IMR-90 (cell line): ENCODE results near the gene GGNBP2. TPM values are rescaled to one million over a fixed set of nuclear protein-coding genes. Genes with fewer than 3 reads are reported as not detected.

Experiments
- ATAC-seq: fragments of 200-7000 bp; cut with Tn5 transposase; 2 replicates; pipeline ENCODE4 v1.9.1; 2020; ENCODE audit warnings: low read depth, mild to moderate bottlenecking, moderate library complexity
- BruUV-seq: library from RNA; stranded (reverse); fragments of 400-500 nt; replicated peaks from 2 replicates; lab custom pipeline; 2021; lab: Mats Ljungman, UMichigan
- CTCF ChIA-PET: fragments of 300-600 bp; formaldehyde crosslinking; extraction: SDS; loops from one replicate; lab custom pipeline; 2021; ENCODE audit warnings: antibody characterized with exemption; lab: Yijun Ruan, JAX
- POLR2A ChIA-PET: fragments of 300-600 bp; sonication (Branson Sonifier 250); formaldehyde crosslinking; loops from one replicate; lab custom pipeline; 2022; ENCODE audit warnings: antibody characterized with exemption; ENCODE audit not compliant: unreplicated experiment; lab: Charles Lee
- DNase-seq: peaks from one replicate; pipeline ENCODE4 v3.0.0; 2013
- H2AFZ ChIP-seq: replicated peaks from 2 replicates; pipeline ENCODE3; 2013; ENCODE audit warnings: low read length, mild to moderate bottlenecking; ENCODE audit not compliant: poor library complexity
- H2AK5ac ChIP-seq: 2 replicates; pipeline ENCODE4 v1.6.1; 2013; ENCODE audit warnings: low read depth, low read length, inconsistent platforms
- H2AK9ac ChIP-seq: replicated peaks from 2 replicates; pipeline ENCODE3; 2013; ENCODE audit warnings: mild to moderate bottlenecking, low read depth, low read length, moderate library complexity; ENCODE audit not compliant: poor library complexity
- H2BK120ac ChIP-seq: 2 replicates; pipeline ENCODE4 v1.6.1; 2013; ENCODE audit warnings: low read depth, low read length, inconsistent platforms
- H2BK15ac ChIP-seq: 3 replicates; pipeline ENCODE4 v1.6.1; 2013; ENCODE audit warnings: low read depth, low read length, inconsistent platforms
- H2BK20ac ChIP-seq: 2 replicates; pipeline ENCODE4 v1.6.1; 2013; ENCODE audit warnings: low read depth, mild to moderate bottlenecking, inconsistent platforms, low read length, moderate library complexity
- H2BK5ac ChIP-seq: 2 replicates; pipeline ENCODE4 v1.6.1; 2013; ENCODE audit warnings: mild to moderate bottlenecking, low read depth, low read length, inconsistent platforms; ENCODE audit not compliant: poor library complexity, severe bottlenecking
- H3K14ac ChIP-seq: replicated peaks from 2 replicates; pipeline ENCODE4 v1.6.1; 2013; ENCODE audit warnings: low read depth, low read length, inconsistent platforms
- H3K18ac ChIP-seq: 2 replicates; pipeline ENCODE4 v1.6.1; 2013; ENCODE audit warnings: low read depth, low read length, control low read depth
- H3K23ac ChIP-seq: 2 replicates; pipeline ENCODE4 v1.6.1; 2013; ENCODE audit warnings: low read depth, low read length, inconsistent platforms
- H3K27ac ChIP-seq: 2 replicates; pipeline ENCODE4 v1.5.1; 2013; ENCODE audit warnings: mild to moderate bottlenecking, control low read depth, low read length; ENCODE audit not compliant: insufficient read depth
- H3K27me3 ChIP-seq: 2 replicates; pipeline ENCODE4 v1.6.1; 2013; ENCODE audit warnings: low read length; ENCODE audit not compliant: control insufficient read depth, insufficient read depth
- H3K36me3 ChIP-seq: 2 replicates; pipeline ENCODE4 v1.6.1; 2013; ENCODE audit warnings: low read length, mixed read lengths; ENCODE audit not compliant: control insufficient read depth, insufficient read depth
- H3K4ac ChIP-seq: 2 replicates; pipeline ENCODE4 v1.6.1; 2013; ENCODE audit warnings: low read depth, low read length, inconsistent platforms
- H3K4me1 ChIP-seq: 2 replicates; pipeline ENCODE4 v1.6.1; 2013; ENCODE audit warnings: low read length, mixed read lengths; ENCODE audit not compliant: control insufficient read depth, insufficient read depth
- H3K4me2 ChIP-seq: 2 replicates; pipeline ENCODE4 v1.6.1; 2013; ENCODE audit warnings: low read depth, mild to moderate bottlenecking, control low read depth, low read length, moderate library complexity
- H3K4me3 ChIP-seq: 2 replicates; pipeline ENCODE4 v1.5.1; 2013; ENCODE audit warnings: low read depth, mild to moderate bottlenecking, control low read depth, low read length, moderate library complexity; ENCODE audit not compliant: insufficient read depth
- H3K56ac ChIP-seq: 2 replicates; pipeline ENCODE4 v1.6.1; 2013; ENCODE audit warnings: low read length, inconsistent platforms; ENCODE audit not compliant: insufficient read depth; ENCODE audit errors: extremely low read depth
- H3K79me1 ChIP-seq, 2 experiments: 2 replicates each; pipeline ENCODE4 v1.6.1; 2013; ENCODE audit warnings: low read length in 2 of 2, inconsistent platforms in 1 of 2, low read depth in 1 of 2
- H3K9ac ChIP-seq: 2 replicates; pipeline ENCODE4 v1.6.1; 2013; ENCODE audit warnings: low read depth, low read length, control low read depth
- H3K9me1 ChIP-seq: 2 replicates; pipeline ENCODE4 v1.6.1; 2013; ENCODE audit warnings: low read length, inconsistent platforms; ENCODE audit not compliant: insufficient read depth
- H3K9me3 ChIP-seq: 2 replicates; pipeline ENCODE4 v1.6.1; 2013; ENCODE audit warnings: low read length; ENCODE audit not compliant: control insufficient read depth, insufficient read depth
- H4K20me1 ChIP-seq: 2 replicates; pipeline ENCODE4 v1.6.1; 2013; ENCODE audit warnings: low read length, inconsistent platforms; ENCODE audit not compliant: insufficient read depth
- H4K5ac ChIP-seq: 2 replicates; pipeline ENCODE4 v1.6.1; 2013; ENCODE audit warnings: mild to moderate bottlenecking, low read depth, low read length, control low read depth
- H4K8ac ChIP-seq, 2 experiments: 2 replicates each; pipeline ENCODE4 v1.6.1; 2013; ENCODE audit warnings: low read depth in 2 of 2, low read length in 2 of 2, control low read depth in 1 of 2, inconsistent platforms in 1 of 2
- H4K91ac ChIP-seq: 2 replicates; pipeline ENCODE4 v1.6.1; 2013; ENCODE audit warnings: low read depth, low read length, inconsistent platforms; ENCODE audit not compliant: insufficient read depth
- CHD1 ChIP-seq: IDR thresholded peaks from 2 replicates; pipeline ENCODE4 v1.6.1; 2012; ENCODE audit warnings: low read depth, low read length, improper control_type of control experiment
- ELK1 ChIP-seq: fragments of 150-350 bp; IDR thresholded peaks from 2 replicates; pipeline ENCODE4 v1.6.1; 2016; ENCODE audit warnings: low read depth, mild to moderate bottlenecking, low read length, moderate library complexity, borderline replicate concordance
- FOS ChIP-seq: fragments of 150-350 bp; IDR thresholded peaks from 2 replicates; pipeline ENCODE4 v1.6.1; 2016; ENCODE audit warnings: low read depth, low read length
- NFE2L2 ChIP-seq: fragments of 150-350 bp; IDR thresholded peaks from 2 replicates; pipeline ENCODE4 v1.6.1; 2016; ENCODE audit warnings: low read depth, mild to moderate bottlenecking, low read length
- POLR2A ChIP-seq: IDR thresholded peaks from 2 replicates; pipeline ENCODE4 v1.6.1; 2012; ENCODE audit warnings: mild to moderate bottlenecking, low read depth, low read length
- RAD21 ChIP-seq: IDR thresholded peaks from 2 replicates; pipeline ENCODE4 v1.6.1; 2012; ENCODE audit warnings: low read length, improper control_type of control experiment
- USF2 ChIP-seq: fragments of 150-350 bp; IDR thresholded peaks from 2 replicates; pipeline ENCODE4 v1.6.1; 2017; ENCODE audit warnings: mild to moderate bottlenecking, antibody characterized with exemption, low read length, low read depth
- WGBS, 2 experiments: methylation state at CpG; one replicate each; pipeline versions ENCODE4 v1.1.5 to v1.1.7; 2013; ENCODE audit warnings: missing lambda C conversion rate in 2 of 2; ENCODE audit not compliant: insufficient read length in 1 of 2; ENCODE audit errors: extremely low coverage in 2 of 2; 5-methylcytosine and 5-hydroxymethylcytosine counted together
- dilution Hi-C: fragments of 300-500 bp; cut with HindIII; formaldehyde crosslinking; loops from one replicate; pipeline ENCODE4 v1.14.3; 2018; ENCODE audit warnings: low sequenced_read_pairs; ENCODE audit not compliant: unreplicated experiment
- in situ Hi-C: fragments of 300-500 bp; cut with MboI; formaldehyde crosslinking; loops from 3 replicates; pipeline ENCODE4 v1.14.3; 2019; ENCODE audit warnings: low sequenced_read_pairs, inconsistent platforms, mixed read lengths
- intact Hi-C: fragments of 100-400 bp; cut with micrococcal nuclease; formaldehyde crosslinking; loops from 2 replicates; pipeline ENCODE4 v1.10.0; 2022
- polyA plus RNA-seq, 3 experiments: library from polyadenylated mRNA; depleted of rRNA; stranded (reverse); fragments of >200 nt; gene quantifications; 2 replicates each; pipeline ENCODE4 v1.2.3, GENCODE V29; 2012; ENCODE audit warnings: low replicate concordance in 1 of 3
- total RNA-seq: library from RNA; depleted of rRNA; stranded (reverse); fragments of >200 nt; gene quantifications from 2 replicates; pipeline ENCODE4 v1.2.3, GENCODE V29; 2012

The GGNBP2 gene
- total and polyA plus RNA-seq, 2 of the 4 experiments (the other 2 are of a cell fraction) = 40.7 to 56.2 TPM

- in situ Hi-C loops = loop anchor here (10.0 kb wide), 1 partner anchor 773 kb away; the partner anchor contains the start of gene C17orf78
- peak; percentile 7 for ATAC-seq
Measured at GRCh38 chr17:36602030-36602748, 57.5 kb downstream of the GGNBP2 start.

More at GRCh38 chr17:36602030-36602748, 57.5 kb downstream of the GGNBP2 start:
- Histone ChIP-seq H3K27ac (peak overlapping the region; percentile 69), H3K4me3 (peak overlapping the region; percentile 79), H3K9me3 (no peaks in the 10 kb centered on the region), H3K56ac (peak overlapping the region; percentile 36; the same call in 1 of the 2 replicates), H3K14ac (peak overlapping the region; percentile 77), H3K9ac (peak overlapping the region; percentile 69), H4K5ac (no peak overlapping the region), H2AFZ (peak overlapping the region; percentile 98), H3K79me1 (peaks cover 27 to 54% of the 10 kb centered on the region in 2 experiments), H3K4me1 (peaks cover 6% of the 10 kb centered on the region), H2AK9ac (peak overlapping the region; percentile 63), H3K4me2 (peak overlapping the region; percentile 88), H2BK15ac (no peak overlapping the region), H3K18ac (no peak overlapping the region), H3K36me3 (no peaks in the 10 kb centered on the region; the same call in 1 of the 2 replicates), H2BK5ac (no peak overlapping the region), H2BK20ac (no peak overlapping the region), H4K91ac (no peak overlapping the region; the same call in 1 of the 2 replicates), H3K4ac (peak overlapping the region; percentile 81), H3K23ac (peak overlapping the region; percentile 55), H2BK120ac (no peak overlapping the region), H2AK5ac (peak overlapping the region; percentile 36; the same call in 1 of the 2 replicates), H3K9me1 (peaks cover 9% of the 10 kb centered on the region; the same call in 1 of the 2 replicates), H3K27me3 (no peaks in the 10 kb centered on the region), H4K8ac (peak overlapping the region; percentile 93 to 98; a peak in 3 of 4 replicates), H4K20me1 (peaks cover 14% of the 10 kb centered on the region)
- CTCF ChIA-PET = interaction anchor here (0.7 to 1.8 kb wide), 9 partner anchors 9 to 771 kb away, joined by 3 to 6 read pairs (median 3); no protein-coding TSS in a partner anchor
- BruUV-seq = no TSS peak
- dilution Hi-C loops (no loop called here), intact Hi-C loops (loop anchor here (2.0 to 5.0 kb wide), 3 partner anchors 619 to 890 kb away; no protein-coding TSS in a partner anchor)
- POLR2A ChIA-PET = interaction anchor here (0.6 kb wide), 2 partner anchors 57 to 748 kb away, joined by 4 to 5 read pairs; partner anchors contain the start of gene GGNBP2
- peak; percentile 9 for DNase-seq
- WGBS, 2 experiments = 1% methylated on average over 22 of the region's 38 CpGs; no CpG with 5 or more reads in 1 of the 2 experiments
- TF ChIP-seq RAD21 (no peak), USF2 (no peak), NFE2L2 (no peak), CHD1 (no peak), ELK1 (no peak), POLR2A (no peak), FOS (no peak)
